Ovary (tissue), 9 donors: Measurements from ENCODE around the gene NPHP4. TPM values are rescaled to one million over a fixed set of nuclear protein-coding genes. Genes with fewer than 3 reads are reported as not detected.
A peak's percentile ranks its signal among the peaks of the same experiment; 100 is the strongest.
"Not testable (repeated sequence)": the region's sequence is repeated elsewhere in the genome, so short reads cannot be mapped to it uniquely, and the experiment has no call there.

ENCODE experiments used
- DNase-seq, 5 donors: peaks; one replicate each; pipeline ENCODE4 v3.0.0-alpha.2; 2019 to 2020
- H3K27ac ChIP-seq, 2 donors: fragments of 200-600 bp; one replicate each; pipeline versions ENCODE4 v1.5.1 to v1.8.0; 2019 to 2022
- H3K27me3 ChIP-seq: fragments of 200-600 bp; one replicate; pipeline ENCODE4 v1.8.0; 2022
- H3K36me3 ChIP-seq: fragments of 200-600 bp; sonication (generic); one replicate; pipeline ENCODE4 v1.5.1; 2019
- H3K4me1 ChIP-seq: one replicate; pipeline ENCODE4 v1.8.1; 2013; ENCODE audit warnings: mild to moderate bottlenecking, moderate library complexity; ENCODE audit not compliant: insufficient read depth
- H3K4me3 ChIP-seq: fragments of 200-600 bp; sonication (generic); one replicate; pipeline ENCODE4 v1.5.1; 2017
- H3K9me3 ChIP-seq, 2 donors: fragments of 200-600 bp in 1 of 2; sonication (generic) in 1 of 2; one replicate each; pipeline versions ENCODE4 v1.5.1 to v1.8.1; 2013 to 2019; ENCODE audit warnings: mild to moderate bottlenecking in 1 of 2, moderate library complexity in 1 of 2
- CTCF ChIP-seq, 3 donors: fragments of 450-650 bp in 2 of 3; fragments of 200-600 bp in 1 of 3; IDR thresholded peaks; one replicate each; pipeline versions ENCODE4 v1.5.1 to v1.8.0; 2016 to 2022; ENCODE audit warnings: antibody characterized with exemption in 3 of 3, mild to moderate bottlenecking in 1 of 3
- EP300 ChIP-seq: sonication (generic); formaldehyde crosslinking; IDR thresholded peaks from one replicate; pipeline ENCODE4 v1.6.1; 2017; ENCODE audit warnings: antibody characterized with exemption
- POLR2A ChIP-seq: fragments of 450-650 bp; IDR thresholded peaks from one replicate; pipeline ENCODE4 v1.6.1; 2017; ENCODE audit warnings: antibody characterized with exemption, mild to moderate bottlenecking, moderate library complexity
- WGBS, 3 donors: extraction: QIAGEN DNeasy Blood & Tissue Kit in 1 of 3; methylation state at CpG; one replicate each; pipeline versions ENCODE4 v1.1.5 to v1.1.7; 2013 to 2017; 5-methylcytosine and 5-hydroxymethylcytosine counted together
- intact Hi-C, 4 donors: fragments of 100-400 bp; cut with DNase I; formaldehyde crosslinking; loops; one replicate each; pipeline versions ENCODE4 v1.11.0 to v1.15.1; 2022 to 2023
- polyA plus RNA-seq, 2 donors: library from polyadenylated mRNA; stranded (reverse); fragments of 200-250 nt in 1 of 2; fragments of 350-450 nt in 1 of 2; fragmentation: Illumina TruSeq in 1 of 2; extraction: RNeasy Lipid Tissue Mini Kit (QIAGEN cat#74804) in 1 of 2; gene quantifications; one replicate each; pipeline ENCODE4 v1.2.3, GENCODE V29; 2013 to 2014
- total RNA-seq, 7 donors: library from RNA; depleted of rRNA in 2 of 7; stranded (reverse); fragments of >200 nt in 2 of 7; fragmentation: NEBNext Ultra II Directional in 3 of 7; extraction: Animal tissue kit (Norgen Biotek cat#: 25700) in 3 of 7; gene quantifications; one replicate each; pipeline versions ENCODE4 v1.1.0 to v1.2.4, GENCODE V29; 2016 to 2023
- donor health status: DM: no; HTN: no; CAD: no; lungs with moderate emphysema.
- donor health status: DM: no; HTN: no; CAD: no.
- donor health status: Bipolar disorder and iron deficiency.
- donor health status: DM: yes; HTN: yes; CAD: no.
- donor health status: DM: no; HTN: no; CAD: no.
- donor health status: DM: yes; HTN: yes; CAD: no.

NPHP4 gene
- total and polyA plus RNA-seq, 9 donors = 1.5 to 20.8 (median 10.7) TPM

DNA sequence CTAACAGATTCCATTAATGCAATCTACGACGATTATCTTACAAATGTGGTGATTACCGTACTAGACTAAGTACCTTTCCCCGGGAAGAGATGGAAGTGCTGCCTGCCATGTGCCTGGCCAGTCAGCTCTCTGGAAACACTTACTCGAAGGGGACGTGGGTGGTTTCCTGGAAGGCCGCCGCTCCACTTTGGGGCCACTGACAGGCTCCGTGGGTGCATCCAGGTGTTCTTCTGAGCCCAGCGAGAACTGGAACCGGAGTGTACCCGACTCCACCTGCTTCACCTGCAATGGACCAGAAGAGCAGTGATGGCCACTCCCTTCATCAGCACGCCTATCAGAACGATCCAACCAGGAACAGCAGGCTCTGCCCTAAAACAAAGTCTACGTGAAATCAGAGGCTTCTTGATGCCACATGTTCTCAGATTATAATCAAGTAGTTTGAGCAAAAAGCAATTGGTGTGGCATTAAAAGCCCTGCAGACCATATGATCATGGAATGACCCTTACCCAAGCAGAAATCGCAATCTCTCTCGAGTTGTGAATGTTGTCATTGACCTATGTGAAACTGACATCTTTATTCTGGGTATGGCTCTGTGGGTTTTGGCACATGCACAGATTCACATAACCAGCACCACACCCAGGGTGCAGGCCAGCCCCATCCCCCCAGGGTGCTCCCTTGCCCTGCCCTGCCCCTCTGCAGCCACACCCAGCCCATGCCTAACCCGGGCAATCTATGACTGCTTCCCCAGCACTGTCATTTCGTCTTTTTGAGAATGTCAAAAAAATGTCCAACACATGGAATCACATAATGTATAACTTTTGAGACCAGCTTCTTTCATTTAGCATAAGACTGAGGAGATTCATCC lies 64.5 kb downstream of the NPHP4 start:
- H3K27ac ChIP-seq = no peak overlapping the region
- no peaks in the 10 kb centered on the region for H3K36me3 ChIP-seq
- TF ChIP-seq POLR2A (no peak), EP300 (no peak), CTCF (IDR thresholded peaks at IDR 0.05) (no peak)
- H3K9me3 ChIP-seq = no peaks in the 10 kb centered on the region
- peaks cover 3% of the 10 kb centered on the region for H3K4me1 ChIP-seq
- no peak overlapping the region for H3K4me3 ChIP-seq
- peak in 1 of 5 donors; percentile 5 for DNase-seq
- intact Hi-C loops = no loop called here
- no peaks in the 10 kb centered on the region for H3K27me3 ChIP-seq
- 94 to 97% (median 97%) methylated on average over 19 of the region's 19 CpGs for WGBS, 3 donors

GRCh38 chr1:5926686-5927435 lies 65.4 kb downstream of the NPHP4 start:
- intact Hi-C loops = no loop called here
- H3K9me3 ChIP-seq = no peaks in the 10 kb centered on the region
- peaks cover 6% of the 10 kb centered on the region for H3K4me1 ChIP-seq
- DNase-seq = peak in 1 of 5 donors; percentile 8
- 95 to 96% (median 95%) methylated on average over 18 of the region's 18 CpGs for WGBS, 3 donors
- no peak overlapping the region for H3K27ac ChIP-seq
- no peak for TF ChIP-seq POLR2A
- TF ChIP-seq EP300 = no peak
- TF ChIP-seq CTCF (IDR thresholded peaks at IDR 0.05) = no peak
- H3K36me3 ChIP-seq = no peaks in the 10 kb centered on the region
- H3K4me3 ChIP-seq = no peak overlapping the region
- H3K27me3 ChIP-seq = no peaks in the 10 kb centered on the region

GRCh38 chr1:5922700-5923330 lies 69.4 kb downstream of the NPHP4 start:
- peak overlapping the region; percentile 55 to 84 for H3K27ac ChIP-seq
- not testable (repeated sequence) for H3K9me3 ChIP-seq, H3K27me3 ChIP-seq, H3K36me3 ChIP-seq, H3K4me3 ChIP-seq, H3K4me1 ChIP-seq
- 10 to 39% (median 35%) methylated on average over 20 to 21 of the region's 21 CpGs for WGBS, 3 donors
- peak; percentile 53 to 82 (median 74) for DNase-seq
- intact Hi-C loops = loop anchor here in 1 of 4 donors (5.0 kb wide), 1 partner anchor 44 kb away; no protein-coding TSS in a partner anchor

DNA sequence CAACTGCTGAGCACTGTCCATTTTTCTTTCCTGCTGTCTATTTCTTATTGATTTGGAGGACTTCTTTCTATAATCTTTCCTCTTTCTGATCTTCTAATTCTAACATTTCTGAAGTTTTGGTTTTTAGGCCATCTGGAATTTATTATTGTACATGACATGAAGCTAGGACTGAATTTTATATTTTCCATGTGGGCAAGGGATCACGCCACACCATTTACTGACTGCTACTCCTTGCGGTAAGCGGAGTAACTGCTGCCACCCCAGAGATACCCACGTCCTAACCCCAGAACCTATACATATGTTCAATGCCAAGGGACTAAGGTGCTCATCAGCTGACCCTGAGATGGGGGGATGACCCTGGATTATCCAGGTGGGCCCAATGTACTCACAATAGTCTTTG lies 70.6 kb downstream of the NPHP4 start:
- 93 to 98% (median 95%) methylated on average over 4 of the region's 4 CpGs for WGBS, 3 donors

More for the DNA sequence above, 70.6 kb downstream of the NPHP4 start:
- no peaks in the 10 kb centered on the region for H3K9me3 ChIP-seq
- peaks cover 6% of the 10 kb centered on the region for H3K4me1 ChIP-seq
- H3K27ac ChIP-seq = peak overlapping the region in 1 of 2 donors; percentile 84
- TF ChIP-seq CTCF (IDR thresholded peaks at IDR 0.05) (no peak), POLR2A (no peak), EP300 (no peak)
- DNase-seq = no peak
- H3K4me3 ChIP-seq = no peak overlapping the region
- no peaks in the 10 kb centered on the region for H3K27me3 ChIP-seq
- H3K36me3 ChIP-seq = no peaks in the 10 kb centered on the region
- intact Hi-C loops = loop anchor here in 1 of 4 donors (5.0 kb wide), 1 partner anchor 46 kb away; no protein-coding TSS in a partner anchor
